Measurements from ENCODE around the gene PCDHB10.

DNA sequence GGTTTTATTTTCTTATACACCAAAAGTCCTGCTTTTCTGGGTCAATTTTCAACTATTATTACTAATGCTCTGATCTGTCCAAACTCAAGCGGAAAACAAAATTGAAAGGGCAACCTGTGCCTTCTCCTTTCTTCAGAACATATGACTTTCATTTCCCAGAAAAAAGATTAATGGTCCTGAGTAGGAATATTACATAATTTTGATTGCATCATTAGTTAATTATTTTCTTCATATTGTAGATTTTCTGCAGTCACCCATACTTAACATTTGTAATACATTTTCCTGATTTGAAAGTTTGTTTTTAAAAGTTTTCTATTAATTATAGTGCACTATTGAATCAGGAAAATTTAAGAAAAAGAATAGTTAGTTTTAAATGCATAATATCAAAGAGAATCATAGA, 16.2 kb upstream of the PCDHB10 start:
- TF ChIP-seq PATZ1 (CRISPR knock-in tag; IDR thresholded peaks at IDR 0.05; ENCODE audit: borderline replicate concordance) (no peak), BACH2 (CRISPR knock-in tag; IDR thresholded peaks at IDR 0.05; ENCODE audit: borderline replicate concordance) (no peak), ZFP3 (CRISPR knock-in tag; IDR thresholded peaks at IDR 0.05) (no peak), CREB5 (CRISPR knock-in tag; IDR thresholded peaks at IDR 0.05; ENCODE audit: low read depth) (no peak), ARNTL (CRISPR knock-in tag; IDR thresholded peaks at IDR 0.05; ENCODE audit: borderline replicate concordance, low read depth) (no peak), GLIS3 (CRISPR knock-in tag; IDR thresholded peaks at IDR 0.05) (no peak), SNAI2 (CRISPR knock-in tag; IDR thresholded peaks at IDR 0.05) (no peak), CSRNP3 (CRISPR knock-in tag; IDR thresholded peaks at IDR 0.05) (no peak)
